Stimulated activated CD8-positive, alpha-beta memory T cell treated with anti-CD3 and anti-CD28 coated beads, Interleukin-7, amount 100 ng/mL, for 4 hours (primary cell): ENCODE results near the gene OR9A4.

Experiments used
- DNase-seq, 2 donors: peaks; one replicate each; pipeline ENCODE4 v3.0.0-alpha.2; 2020; ENCODE audit warnings: low read depth in 2 of 2

The OR9A4 gene

GRCh38 chr7:141949021-141949420 is 32.8 kb downstream of the OR9A4 start:
- no peak for DNase-seq

- no peak for DNase-seq
These were observed 33.3 kb downstream of the OR9A4 start for GRCh38 chr7:141949451-141949850.

- DNase-seq = no peak
These were observed 33.7 kb downstream of the OR9A4 start for GRCh38 chr7:141949911-141950310.

- DNase-seq = no peak
These were observed 34.6 kb downstream of the OR9A4 start for GRCh38 chr7:141950806-141951205.

GRCh38 chr7:141952461-141952860 is 36.3 kb downstream of the OR9A4 start:
- no peak for DNase-seq

GRCh38 chr7:141954334-141954733 is 38.1 kb downstream of the OR9A4 start:
- DNase-seq = no peak

GRCh38 chr7:141956084-141956483 is 39.9 kb downstream of the OR9A4 start:
- no peak for DNase-seq

GRCh38 chr7:141960687-141961422 is 44.7 kb downstream of the OR9A4 start:
- DNase-seq = no peak
